HL-60 (cell line): ENCODE measurements around the gene GPN3.

Experiments used
- CTCF ChIP-seq: IDR thresholded peaks from one replicate; pipeline ENCODE4 v1.5.1; 2011; ENCODE audit warnings: low read length, control low read depth, inconsistent platforms; ENCODE audit not compliant: insufficient read depth
- POLR2AphosphoS5 ChIP-seq: IDR thresholded peaks from 2 replicates; pipeline ENCODE4 v1.6.1; 2012; ENCODE audit warnings: low read depth
- TF ChIP-seq, protein P1 (sequence below): IDR thresholded peaks from 2 replicates; pipeline ENCODE4 v1.6.1; 2012; ENCODE audit warnings: low read depth; ENCODE audit not compliant: insufficient replicate concordance

DNA sequence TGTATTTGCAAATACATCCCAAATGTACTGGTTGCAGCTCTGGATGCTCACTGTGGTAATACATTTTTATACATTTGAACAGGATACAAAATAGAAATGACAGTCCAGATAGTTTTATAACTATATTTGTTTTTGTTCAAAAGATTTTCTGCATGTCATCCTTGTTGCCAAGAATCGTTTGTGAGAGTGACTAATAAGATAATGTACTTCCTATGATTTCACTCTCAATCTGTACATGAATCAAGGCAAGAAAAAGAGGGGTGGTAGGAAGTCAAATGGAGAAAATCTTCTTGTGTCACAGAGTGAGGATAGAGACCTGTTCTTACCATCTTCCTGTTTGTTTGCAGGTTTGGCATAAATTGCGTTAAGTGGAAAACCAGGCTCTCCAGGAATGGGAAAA is 31.8 kb downstream of the GPN3 start:
- TF ChIP-seq CTCF (no peak), POLR2AphosphoS5 (no peak)
- TF ChIP-seq, protein P1, sequence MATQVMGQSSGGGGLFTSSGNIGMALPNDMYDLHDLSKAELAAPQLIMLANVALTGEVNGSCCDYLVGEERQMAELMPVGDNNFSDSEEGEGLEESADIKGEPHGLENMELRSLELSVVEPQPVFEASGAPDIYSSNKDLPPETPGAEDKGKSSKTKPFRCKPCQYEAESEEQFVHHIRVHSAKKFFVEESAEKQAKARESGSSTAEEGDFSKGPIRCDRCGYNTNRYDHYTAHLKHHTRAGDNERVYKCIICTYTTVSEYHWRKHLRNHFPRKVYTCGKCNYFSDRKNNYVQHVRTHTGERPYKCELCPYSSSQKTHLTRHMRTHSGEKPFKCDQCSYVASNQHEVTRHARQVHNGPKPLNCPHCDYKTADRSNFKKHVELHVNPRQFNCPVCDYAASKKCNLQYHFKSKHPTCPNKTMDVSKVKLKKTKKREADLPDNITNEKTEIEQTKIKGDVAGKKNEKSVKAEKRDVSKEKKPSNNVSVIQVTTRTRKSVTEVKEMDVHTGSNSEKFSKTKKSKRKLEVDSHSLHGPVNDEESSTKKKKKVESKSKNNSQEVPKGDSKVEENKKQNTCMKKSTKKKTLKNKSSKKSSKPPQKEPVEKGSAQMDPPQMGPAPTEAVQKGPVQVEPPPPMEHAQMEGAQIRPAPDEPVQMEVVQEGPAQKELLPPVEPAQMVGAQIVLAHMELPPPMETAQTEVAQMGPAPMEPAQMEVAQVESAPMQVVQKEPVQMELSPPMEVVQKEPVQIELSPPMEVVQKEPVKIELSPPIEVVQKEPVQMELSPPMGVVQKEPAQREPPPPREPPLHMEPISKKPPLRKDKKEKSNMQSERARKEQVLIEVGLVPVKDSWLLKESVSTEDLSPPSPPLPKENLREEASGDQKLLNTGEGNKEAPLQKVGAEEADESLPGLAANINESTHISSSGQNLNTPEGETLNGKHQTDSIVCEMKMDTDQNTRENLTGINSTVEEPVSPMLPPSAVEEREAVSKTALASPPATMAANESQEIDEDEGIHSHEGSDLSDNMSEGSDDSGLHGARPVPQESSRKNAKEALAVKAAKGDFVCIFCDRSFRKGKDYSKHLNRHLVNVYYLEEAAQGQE, result no peak
